ENCODE measurements around the gene KCNS1. TPM values are rescaled to one million over a fixed set of nuclear protein-coding genes. Genes with fewer than 3 reads are reported as not detected.
A peak's percentile ranks its signal among the peaks of the same experiment; 100 is the strongest.
"Not testable (repeated sequence)": the region's sequence is repeated elsewhere in the genome, so short reads cannot be mapped to it uniquely, and the experiment has no call there.

KCNS1 gene
- total RNA-seq, 1 donor from 2014 or later: 0.40 TPM

DNA sequence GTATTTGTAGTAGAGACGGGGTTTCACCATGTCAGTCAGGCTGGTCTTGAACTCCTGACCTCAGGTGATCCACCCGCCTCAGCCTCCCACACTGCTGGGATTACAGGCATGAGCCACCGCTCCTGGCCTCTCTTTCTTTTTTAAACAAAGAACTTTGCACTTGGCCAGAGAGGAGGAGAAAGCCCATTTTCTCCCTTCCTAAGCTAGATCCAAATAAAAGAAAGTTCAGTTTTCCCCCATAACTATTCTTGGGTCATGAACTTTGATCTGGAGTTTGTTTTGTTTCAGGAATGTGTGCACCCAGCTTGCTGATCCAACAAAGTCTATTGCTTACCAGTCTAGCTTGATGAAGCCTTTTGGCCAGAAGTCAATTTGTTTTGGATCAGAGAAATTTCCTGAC lies 23.4 kb downstream of the KCNS1 start:
- no peak for ATAC-seq

DNA sequence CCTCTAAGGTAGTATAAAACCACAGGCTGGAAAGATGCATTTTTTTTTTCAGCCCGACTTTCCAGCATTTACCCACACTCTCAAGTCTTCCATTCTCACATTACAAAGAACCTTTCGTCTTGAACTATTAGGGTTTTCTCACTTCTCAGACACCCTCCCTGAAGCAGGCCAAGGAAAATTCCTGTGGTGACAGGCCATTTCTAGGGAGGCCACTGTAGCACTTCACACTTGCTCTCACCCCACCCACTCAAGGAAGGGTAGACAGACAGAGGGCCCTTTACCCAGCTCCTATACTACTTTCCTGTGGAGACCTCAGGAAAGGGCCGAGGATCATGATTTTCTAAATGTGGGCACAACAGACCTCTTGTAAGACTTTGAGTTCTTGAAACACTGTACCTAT lies 27.7 kb downstream of the KCNS1 start:
- no peak for ATAC-seq

DNA sequence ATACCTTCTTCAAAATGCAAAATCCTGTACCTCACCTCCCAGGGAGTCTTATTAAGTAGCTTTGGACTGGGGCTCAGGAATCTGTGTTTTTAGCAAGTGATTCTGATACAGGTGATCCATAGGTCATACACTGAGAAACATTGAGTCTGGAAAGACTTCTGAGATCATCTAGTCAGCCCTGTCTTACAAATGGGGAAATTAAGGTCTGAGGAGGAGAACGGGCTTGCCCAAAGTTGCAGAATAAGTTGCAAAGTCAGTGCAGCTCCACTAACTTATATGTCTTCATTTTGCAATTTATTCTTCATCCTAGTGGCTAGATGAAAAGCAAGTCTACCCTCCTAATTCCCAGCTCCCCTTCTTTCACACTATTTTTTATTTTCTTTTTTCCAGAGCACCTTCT lies 28.9 kb downstream of the KCNS1 start:
- ATAC-seq: no peak

DNA sequence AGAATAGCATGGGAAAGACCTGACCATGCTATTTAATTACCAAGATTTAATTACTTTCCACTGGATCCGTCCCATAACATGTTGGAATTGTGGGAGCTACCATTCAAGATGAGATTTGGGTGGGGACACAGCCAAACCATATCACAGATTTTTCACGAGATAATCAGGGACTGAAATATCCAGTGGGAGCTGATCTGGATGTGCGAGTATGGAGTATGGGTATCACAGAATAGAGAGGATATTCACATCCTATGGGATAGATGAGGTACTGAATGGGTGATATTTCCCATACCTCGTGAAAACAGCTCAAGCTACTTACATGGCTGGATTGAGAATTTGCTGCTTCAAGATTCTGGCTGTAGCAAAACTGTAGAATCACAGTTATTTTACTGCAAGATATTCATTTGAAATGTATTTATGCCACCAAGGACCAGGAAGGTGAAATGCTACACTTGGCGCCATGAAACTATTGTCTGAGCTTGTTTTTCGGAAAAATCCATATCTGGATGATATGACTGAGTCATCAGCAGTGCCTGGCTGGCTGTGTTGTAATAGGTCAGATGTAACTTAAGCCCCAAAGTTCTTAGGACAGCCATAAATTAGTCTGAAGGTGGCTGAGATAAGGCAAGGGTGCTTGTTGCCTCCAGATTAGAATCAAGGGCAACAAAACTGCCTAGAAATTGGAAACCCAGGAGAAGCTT lies 29.8 kb downstream of the KCNS1 start:
- ATAC-seq: no peak

DNA sequence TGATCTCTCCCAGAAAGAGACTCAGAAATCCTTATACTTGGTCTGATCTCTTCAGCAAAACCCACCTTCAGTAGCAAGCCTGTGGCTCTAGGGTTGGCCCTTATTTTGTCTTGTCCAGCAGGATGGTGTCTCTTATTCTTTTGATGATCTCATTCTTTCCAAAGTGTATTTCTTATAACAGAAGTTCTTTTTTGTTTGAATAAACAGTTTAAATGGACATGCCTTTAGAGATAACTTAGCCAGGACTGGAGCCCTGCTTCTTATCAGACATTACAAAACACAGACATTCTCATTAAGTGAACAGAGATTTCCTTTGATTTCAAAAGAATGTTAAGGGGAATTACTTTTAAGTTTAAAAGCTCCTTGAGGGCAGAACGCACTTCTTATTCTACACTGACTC lies 31.7 kb downstream of the KCNS1 start:
- ATAC-seq: no peak

DNA sequence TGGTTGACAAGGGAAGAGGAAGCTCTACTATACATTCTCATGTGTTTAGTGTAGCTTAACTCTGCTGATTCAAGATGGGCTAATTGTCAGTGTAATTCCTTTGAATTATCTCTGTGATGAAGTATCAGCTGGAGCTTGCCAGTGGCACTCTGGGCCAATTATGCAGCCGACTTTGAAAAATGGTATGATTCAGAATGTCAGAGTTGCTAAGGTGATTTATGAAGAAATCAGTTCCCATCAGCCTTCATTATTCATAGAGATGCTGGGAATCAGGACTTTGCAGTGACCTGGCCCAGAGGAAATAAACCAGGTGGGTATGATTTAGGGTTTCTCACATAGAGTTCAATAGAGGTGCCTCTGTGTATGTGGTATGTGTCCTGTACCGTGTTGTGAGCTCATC lies 33.4 kb downstream of the KCNS1 start:
- ATAC-seq: peak; percentile 86

DNA sequence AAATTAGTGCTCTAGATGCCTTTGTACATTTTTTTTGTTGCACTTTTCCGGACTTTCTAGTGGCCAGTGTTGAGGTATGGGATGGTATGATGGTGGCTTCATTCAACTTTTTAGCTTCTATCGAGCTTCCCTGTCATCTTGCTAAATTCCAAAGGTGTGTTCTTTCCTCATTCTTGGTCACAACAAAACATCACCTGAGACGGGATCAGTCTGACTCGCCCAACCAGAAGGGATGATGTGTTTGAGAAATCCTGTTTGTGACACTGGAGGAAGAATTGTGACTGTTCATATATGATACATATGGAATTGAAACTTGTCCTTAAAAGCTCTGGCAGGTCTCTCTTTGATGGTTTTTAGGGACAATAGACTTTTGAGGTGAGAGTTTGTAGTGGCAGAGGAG lies 33.8 kb downstream of the KCNS1 start:
- peak; percentile 87 for ATAC-seq

DNA sequence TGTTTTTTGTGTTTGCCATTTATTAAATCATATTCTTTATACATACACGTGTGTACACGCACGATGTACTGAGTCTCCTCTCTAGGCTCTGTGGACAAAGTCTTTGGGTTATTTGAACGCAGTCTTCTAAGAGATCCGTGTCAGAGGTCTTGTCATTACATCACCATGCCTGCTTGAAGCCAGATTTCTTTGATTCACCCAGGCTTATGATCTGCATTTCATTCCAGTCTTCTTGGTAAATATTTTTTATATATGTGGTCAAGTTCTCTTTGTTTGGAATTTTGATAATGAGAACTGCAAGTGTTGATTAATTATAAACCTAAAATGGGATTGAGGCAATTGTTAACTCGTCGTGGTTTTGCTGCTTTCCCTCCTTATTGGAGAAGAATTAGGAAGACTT lies 34.6 kb downstream of the KCNS1 start:
- no peak for ATAC-seq

DNA sequence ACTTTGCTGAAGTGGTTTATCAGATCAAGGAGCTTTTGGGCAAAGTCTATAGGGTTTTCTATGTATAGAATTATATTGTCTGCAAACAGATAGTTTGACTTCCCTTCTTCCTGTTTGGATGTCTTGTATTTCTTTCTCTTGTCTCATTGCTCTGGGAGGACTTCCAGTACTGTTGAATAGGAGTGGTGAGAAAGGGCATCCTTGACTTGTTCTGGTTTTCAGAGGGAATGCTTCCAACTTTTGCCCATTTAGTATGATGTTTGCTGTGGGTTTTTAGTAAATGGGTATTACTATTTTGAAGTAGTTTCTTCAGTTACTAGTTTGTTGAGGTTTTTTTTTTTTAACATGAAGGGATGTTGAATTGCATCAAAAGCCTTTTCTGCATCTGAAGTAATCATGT lies 36.1 kb downstream of the KCNS1 start:
- no peak for ATAC-seq

DNA sequence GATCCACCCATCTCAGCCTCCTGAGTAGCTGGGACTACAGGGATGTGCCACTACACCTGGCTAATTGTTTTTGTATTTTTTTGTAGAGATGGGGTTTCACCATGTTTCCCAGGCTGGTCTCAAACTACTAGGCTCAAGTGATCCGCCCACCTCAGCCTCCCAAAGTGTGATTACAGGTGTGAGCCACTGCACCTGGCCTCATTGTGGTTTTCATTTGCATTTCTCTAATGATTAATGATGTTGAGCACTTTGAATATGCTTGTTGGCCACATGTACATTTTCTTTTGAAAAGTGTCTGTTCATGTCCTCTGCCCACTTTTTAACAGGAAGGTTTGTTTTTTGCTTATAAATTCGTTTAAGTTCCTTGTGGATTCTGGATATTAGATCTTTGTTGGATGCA lies 37.8 kb downstream of the KCNS1 start:
- not testable (repeated sequence) for ATAC-seq

DNA sequence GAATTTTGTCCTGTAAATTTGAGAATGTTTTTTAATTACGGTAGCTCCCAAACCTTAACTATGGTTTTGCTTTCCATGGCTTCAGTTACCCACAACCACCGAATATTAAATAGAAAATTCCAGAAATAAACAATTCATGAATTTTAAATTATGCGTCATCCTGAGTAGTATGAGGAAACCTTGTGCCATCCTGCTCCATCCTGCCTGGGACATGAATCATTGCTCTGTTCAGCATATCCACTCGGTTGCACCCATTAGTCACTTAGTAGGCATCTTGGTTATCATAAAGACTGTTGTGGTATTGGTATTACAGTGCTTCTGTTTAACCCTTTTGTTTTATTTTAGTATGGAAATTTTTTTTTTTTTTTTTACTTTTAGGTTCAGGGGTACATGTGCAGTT lies 39.7 kb downstream of the KCNS1 start:
- ATAC-seq: peak; percentile 98

DNA sequence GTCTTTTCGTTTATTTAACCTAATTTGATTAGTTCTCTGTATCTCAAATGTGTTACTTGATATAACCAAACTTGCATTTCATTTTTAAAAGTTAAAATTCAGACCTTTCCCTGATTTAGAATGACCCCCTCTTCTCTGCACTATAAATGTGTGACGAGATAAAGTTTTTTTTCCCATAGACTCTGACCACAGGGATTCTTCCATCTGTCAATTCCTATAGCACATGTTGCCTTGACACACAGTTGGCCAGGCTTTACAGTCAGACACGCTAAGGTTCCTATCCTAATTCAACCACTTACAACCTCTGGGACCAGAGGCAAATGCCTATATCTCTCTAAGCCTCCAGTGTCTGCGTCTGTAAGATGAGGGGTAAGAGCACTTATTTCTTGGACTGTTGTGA lies 40.6 kb downstream of the KCNS1 start:
- no peak for ATAC-seq

DNA sequence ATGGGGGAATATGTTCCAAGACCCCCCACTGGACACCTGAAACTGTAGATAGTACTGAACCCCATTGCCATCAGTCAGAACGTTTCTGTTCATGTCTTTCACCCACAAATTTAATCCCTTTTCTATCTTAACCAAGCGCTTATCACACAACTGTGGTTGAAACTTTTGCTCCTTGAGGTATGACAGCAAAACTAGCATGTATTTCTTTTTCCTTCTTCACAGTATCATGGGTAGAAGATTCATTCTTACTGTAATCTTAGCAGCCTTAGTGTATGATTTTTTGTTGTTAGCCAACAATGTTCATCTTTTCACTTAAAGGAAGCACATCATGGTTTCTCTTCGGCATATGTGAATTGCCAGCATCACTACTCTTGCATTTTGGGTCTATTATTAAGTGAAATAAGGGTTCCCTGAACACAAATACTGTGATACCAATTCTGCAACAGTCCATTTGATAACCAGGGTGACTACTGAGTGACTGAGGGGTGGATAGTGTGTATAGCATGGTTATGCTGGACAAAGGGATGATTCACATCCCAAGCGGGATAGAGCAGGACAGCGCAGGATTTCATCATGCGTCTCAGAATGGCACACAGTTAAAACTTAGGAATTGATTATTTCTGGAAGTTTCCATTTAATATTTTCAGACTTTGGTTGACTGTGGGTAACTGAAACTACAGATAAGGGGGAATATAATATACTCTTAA lies 41.8 kb downstream of the KCNS1 start:
- ATAC-seq: no peak

DNA sequence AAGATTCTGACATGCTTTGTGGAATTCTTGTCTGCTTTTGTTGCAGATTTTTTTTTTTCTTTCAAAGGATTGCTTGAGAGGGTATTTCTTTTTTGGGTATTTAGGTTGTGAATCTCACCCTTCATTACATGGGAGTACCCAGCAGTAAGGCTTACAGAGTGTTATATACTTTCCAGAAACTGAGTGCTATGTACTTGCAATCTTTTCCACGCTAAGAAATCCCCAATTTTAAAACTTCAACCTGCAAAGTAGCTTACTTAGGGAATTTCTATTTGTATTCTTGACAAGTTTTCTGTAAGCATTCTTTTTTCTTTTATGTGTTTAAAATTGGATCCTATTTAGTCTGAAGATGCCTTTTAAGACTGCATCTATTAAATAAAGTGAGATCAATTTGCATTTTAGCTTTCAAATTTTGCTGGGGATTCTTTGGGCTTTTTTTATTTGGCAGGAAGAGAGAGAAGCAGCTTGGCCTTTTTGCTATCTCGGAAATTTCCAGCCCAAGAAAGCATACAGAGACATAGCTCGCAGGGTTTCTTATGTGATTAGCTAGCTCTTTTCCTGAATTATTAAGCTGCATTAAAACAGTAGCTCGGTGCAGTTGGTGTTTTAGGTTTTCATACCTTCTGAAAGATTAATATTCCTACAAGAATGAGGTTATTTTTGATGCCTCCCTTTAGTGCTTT lies 42.6 kb downstream of the KCNS1 start:
- no peak for ATAC-seq

DNA sequence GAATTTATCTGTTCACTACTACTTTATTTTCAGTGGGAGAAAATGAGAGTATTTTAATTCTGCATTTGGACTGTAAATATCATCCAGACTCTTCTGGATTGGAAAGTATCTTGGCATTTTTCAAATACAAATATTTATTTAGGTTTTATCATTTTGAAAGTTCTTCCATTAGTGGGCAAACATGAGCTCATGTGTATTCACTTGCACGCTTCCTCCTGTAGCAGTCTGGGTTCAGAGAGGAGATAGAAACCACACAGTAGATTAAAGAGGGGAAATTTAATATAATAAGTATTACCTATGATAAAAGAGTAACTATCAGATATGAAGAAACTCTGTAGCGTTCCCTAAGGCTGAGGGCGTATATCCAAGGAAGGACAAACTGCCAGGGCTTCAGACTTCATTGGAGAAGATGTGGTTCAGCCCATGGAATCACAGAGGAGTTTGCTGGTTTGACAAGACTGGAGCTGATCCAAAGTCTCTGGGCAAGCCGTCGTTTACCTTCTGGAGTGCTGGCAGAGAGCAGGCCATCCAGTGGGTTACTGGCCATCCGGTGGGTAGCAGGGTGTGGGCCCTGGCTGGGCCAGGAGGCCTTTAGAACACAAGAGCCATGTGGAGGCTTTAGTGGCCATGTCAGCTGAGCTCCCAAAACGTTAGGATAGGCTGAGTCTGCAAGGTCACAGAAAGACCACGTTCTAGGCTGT lies 44.3 kb downstream of the KCNS1 start:
- ATAC-seq: no peak

DNA sequence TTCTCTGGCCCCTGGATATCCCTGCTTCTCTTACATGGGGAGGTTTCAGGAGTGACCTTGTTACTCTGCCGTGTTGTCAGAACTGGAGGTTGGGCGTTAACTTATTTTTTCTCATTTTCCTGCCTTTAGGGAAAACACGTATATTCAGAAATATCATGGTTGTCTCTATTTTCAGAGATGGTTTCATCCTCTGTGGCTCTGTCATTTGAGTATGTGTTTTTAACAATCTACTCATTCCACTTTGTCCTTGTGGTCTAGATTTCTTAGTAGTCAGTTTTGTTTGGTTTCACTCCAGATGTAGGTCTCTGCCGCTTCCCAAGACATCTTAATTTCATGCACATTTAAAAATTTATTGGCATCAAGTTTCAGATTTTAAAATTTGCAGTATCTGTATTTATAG lies 45.9 kb downstream of the KCNS1 start:
- ATAC-seq: no peak

DNA sequence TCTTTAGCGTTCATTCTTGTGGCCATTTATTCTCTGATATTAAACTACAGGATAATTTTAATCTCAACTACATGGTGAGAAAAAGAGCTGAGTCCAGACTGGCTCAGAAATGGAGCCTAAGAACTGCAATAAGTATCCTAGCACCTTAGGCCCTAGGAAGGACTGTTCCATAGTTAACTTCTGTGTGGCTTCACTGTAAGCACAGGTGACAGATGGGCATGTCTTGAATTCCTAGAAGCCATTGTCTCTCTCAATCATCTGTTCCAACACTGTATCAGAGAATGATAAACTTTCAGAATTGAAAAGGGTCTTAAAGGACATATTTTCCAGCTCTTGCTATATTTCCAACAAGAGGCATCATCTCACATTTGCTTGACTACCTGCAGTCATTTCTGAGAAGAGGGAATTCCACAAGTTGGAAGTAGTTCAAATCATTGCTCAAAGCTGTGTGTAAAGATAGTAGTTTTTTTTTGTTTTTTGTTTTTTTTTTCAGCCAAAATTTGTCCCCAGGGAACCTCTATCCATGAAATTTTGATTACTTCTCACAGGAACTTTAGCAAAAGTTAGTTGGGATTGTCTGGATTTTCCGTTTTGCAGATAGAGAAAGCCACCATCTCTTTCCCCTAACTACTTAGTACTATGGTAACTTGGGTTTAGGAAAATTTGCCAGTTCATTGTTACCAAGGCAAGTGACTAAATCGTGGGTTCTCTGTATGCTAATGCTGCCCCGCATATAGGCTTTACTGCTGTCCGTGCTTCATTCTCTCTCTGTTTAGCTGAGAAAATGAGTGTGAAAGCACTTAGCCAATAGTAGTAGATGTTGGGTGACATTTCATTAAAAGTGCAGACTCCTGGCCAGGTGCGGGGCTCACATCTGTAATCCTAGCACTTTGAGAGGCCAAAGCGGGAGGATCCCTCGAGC lies 47.2 kb downstream of the KCNS1 start:
- no peak for ATAC-seq

DNA sequence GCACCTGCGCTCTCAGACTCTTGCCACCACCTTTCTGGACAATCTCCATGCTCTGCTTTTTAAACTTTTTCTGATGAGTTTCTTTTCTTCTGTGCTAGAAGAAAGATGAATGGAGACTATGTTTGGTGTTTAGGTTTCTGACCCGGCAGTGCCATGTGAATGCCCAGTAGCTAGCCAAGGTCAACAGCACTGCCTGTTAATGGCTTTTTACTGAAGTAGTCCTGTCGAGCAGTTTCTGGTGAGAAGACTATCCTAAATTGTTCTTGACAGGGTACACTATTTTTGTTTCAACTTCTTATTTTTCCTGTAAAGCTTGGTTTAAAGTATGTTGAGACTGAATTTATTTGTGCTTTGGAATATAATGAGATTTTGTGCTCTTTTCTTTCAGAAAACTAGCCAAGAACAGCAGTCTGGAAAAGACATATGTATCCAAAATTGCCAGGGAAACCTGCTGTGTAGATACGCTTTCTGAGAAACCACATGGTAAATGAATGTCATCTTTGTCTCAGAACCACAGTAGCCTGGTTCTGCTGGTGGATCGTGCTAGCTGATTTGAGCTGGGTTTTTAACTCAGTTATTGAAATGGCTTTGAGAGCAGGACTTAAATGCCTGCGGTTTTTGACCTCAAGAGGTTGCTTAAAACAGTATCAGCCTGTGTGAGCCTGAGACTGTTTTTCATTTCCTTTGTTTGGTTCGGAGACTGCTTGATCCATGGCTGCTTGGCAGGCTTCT lies 48.1 kb downstream of the KCNS1 start:
- no peak for ATAC-seq

DNA sequence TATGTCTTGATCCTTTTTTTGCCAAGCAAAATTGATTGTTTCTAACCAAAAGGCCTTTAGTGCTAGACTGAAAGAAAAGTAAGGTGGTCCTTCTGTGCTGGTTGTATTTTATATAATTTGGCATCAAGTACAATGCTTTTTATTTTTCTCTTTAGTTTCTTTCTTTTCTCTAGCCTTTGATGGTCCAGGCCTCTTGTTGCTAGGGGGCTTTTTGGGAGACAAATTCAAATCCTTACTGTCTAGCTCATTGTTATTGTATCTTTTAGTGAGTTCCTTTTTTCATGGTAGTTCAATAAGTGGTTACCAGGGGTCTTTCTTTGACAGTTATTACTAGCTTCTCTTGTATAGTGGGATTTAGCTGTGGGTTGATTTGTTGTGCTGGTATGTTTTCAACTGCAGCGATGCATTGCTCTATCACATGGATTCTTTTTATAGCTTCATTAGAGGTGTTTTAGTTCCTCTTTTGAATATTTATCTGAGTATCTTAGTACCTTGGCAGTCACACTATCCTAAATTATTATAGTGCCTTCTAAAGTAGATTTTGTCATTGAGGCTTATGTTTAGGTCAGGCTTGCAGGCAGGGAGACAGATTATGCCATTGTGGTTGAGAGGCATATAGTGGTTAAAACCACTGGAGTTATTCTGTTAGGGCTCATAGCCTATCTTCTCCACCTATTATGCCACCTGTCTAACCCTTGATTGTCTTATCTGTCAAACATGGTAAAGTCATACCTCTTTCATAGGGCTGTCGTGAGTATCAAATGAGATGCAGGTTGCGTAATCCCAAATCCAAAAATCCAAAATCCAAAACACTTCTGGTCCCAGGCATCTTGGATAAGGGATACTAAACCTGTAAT lies 49.5 kb downstream of the KCNS1 start:
- no peak for ATAC-seq

DNA sequence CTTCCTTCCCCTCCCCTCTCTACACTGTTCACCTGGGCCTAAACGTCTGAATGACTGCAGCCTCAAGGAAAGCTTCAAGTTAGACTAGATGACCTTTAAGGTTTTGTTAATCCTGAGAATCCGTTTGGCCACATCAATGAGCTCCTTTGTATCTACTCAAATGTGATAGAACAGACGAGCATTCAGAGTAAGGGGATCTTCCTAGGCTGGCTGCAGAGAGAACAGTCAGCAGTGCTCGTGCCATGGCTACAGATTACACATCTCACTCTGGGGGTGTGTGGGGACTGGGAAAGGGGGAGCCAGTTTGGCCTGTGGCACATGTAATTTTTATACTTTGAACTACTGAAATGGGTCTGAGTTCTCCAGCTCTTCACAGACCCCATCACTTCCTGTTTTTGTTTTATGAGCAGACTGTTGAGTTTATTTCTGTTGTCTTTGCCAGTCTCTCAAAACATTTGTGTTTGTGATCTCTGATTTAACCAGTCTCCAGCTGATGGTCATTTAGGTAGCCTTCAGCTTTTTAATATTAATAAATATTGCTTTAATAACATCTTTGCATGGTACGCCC lies 50.9 kb downstream of the KCNS1 start:
- no peak for ATAC-seq

Data from esophagus mucosa (tissue), 1 donor.